Heart left ventricle (tissue), 16 donors: Measurements from ENCODE around the gene CNOT1. TPM values are rescaled to one million over a fixed set of nuclear protein-coding genes. Genes with fewer than 3 reads are reported as not detected.

ENCODE experiments used
- ATAC-seq, 4 donors: fragments of 200-7000 bp; cut with Tn5 transposase; one replicate each; pipeline ENCODE4 v1.9.1; 2020 to 2022; ENCODE audit warnings: moderate library complexity in 4 of 4, mild to moderate bottlenecking in 3 of 4, moderate number of reproducible peaks in 1 of 4
- DNase-seq, 5 donors: peaks; one replicate each; pipeline ENCODE4 v3.0.0-alpha.2; 2020
- H3K27ac ChIP-seq, 12 donors: fragments of 200-600 bp; sonication (generic) in 4 of 12; one replicate each; pipeline versions ENCODE4 v1.5.0 to v1.8.0; 2016 to 2022; ENCODE audit warnings: mild to moderate bottlenecking in 2 of 12
- H3K27me3 ChIP-seq, 9 donors: fragments of 200-600 bp; sonication (generic) in 2 of 9; one replicate each; pipeline versions ENCODE4 v1.5.1 to v1.8.0; 2016 to 2022; ENCODE audit warnings: mild to moderate bottlenecking in 3 of 9
- H3K36me3 ChIP-seq, 9 donors: fragments of 200-600 bp; sonication (generic) in 2 of 9; one replicate each; pipeline versions ENCODE4 v1.5.0 to v1.8.0; 2018 to 2022; ENCODE audit warnings: mild to moderate bottlenecking in 2 of 9
- H3K4me1 ChIP-seq, 12 donors: fragments of 200-600 bp; sonication (generic) in 4 of 12; one replicate each; pipeline versions ENCODE4 v1.5.0 to v1.8.0; 2016 to 2022; ENCODE audit warnings: mild to moderate bottlenecking in 3 of 12
- H3K4me3 ChIP-seq, 12 donors: fragments of 200-600 bp; sonication (generic) in 4 of 12; one replicate each; pipeline versions ENCODE4 v1.5.0 to v1.8.0; 2017 to 2022; ENCODE audit warnings: mild to moderate bottlenecking in 9 of 12, moderate library complexity in 4 of 12
- H3K9me3 ChIP-seq, 12 donors: fragments of 200-600 bp; sonication (generic) in 4 of 12; one replicate each; pipeline versions ENCODE4 v1.5.0 to v1.8.0; 2016 to 2022; ENCODE audit warnings: mild to moderate bottlenecking in 1 of 12
- CTCF ChIP-seq, 12 donors: fragments of 200-600 bp; sonication (generic) in 4 of 12; IDR thresholded peaks; one replicate each; pipeline versions ENCODE4 v1.5.0 to v1.8.0; 2018 to 2022; ENCODE audit warnings: antibody characterized with exemption in 12 of 12, mild to moderate bottlenecking in 5 of 12
- POLR2A ChIP-seq, 2 donors: fragments of 450-650 bp; IDR thresholded peaks; one replicate each; pipeline ENCODE4 v1.6.1; 2017; ENCODE audit warnings: antibody characterized with exemption in 2 of 2, mild to moderate bottlenecking in 2 of 2, moderate library complexity in 2 of 2
- WGBS, 4 donors: extraction: QIAGEN DNeasy Blood & Tissue Kit in 2 of 4; methylation state at CpG; one replicate each; pipeline versions ENCODE4 v1.1.5 to v1.1.7; 2013 to 2018; 5-methylcytosine and 5-hydroxymethylcytosine counted together
- intact Hi-C, 10 donors: fragments of 100-400 bp; cut with DNase I; formaldehyde crosslinking; loops; one replicate each; pipeline versions ENCODE4 v1.11.1 to v1.14.2; 2022
- long read RNA-seq, 3 donors: library from polyadenylated mRNA; unstranded; transcript quantifications; one replicate each; pipeline ENCODE4 v2.0.0, GENCODE V29; 2020 to 2021
- polyA plus RNA-seq, 2 donors: library from polyadenylated mRNA; stranded (reverse); fragments of 200-250 nt; gene quantifications; one replicate each; pipeline ENCODE4 v1.2.3, GENCODE V29; 2013
- total RNA-seq, 9 donors: library from RNA; depleted of rRNA in 2 of 9; stranded (reverse); fragments of >200 nt in 2 of 9; fragmentation: NEBNext Ultra II Directional in 3 of 9; extraction: Animal tissue kit (Norgen Biotek cat#: 25700) in 3 of 9; gene quantifications; one replicate each; pipeline versions ENCODE4 v1.1.0 to v1.2.4, GENCODE V29; 2016 to 2023
- donor health status: ischemic (EF 13 %, LVEDD 7.1; RV severe dilation, severe dysfunction).
- donor health status: healthy with polysubstance abuse.
- donor health status: DM: no; HTN: yes; CAD: no.
- donor health status: DM: no; HTN: no; CAD: no.
- donor health status: ischemic (EF 25% LVEDD 6.9; RV normal size, moderate dysfunction).
- donor health status: ischemic (EF 25% LVEDD 5.7; RV mildly dilated, moderate dysfunction).
- donor health status: healthy.
- donor health status: DM: yes; HTN: yes; CAD: no.
- donor health status: ischemic (EF 35%, LVEDD 5.7; RV mildly dilated, moderate dysfunction).
- donor health status: nonischemic (EF 11% LVEDD 7.7; RV severe dilation, severe dysfunction).
- donor health status: DM: yes; HTN: yes; CAD: no.
- donor health status: PGD.
- donor health status: ischemic (EF 29% LVEDD 5.4; RV normal size, mild dysfunction).
- donor health status: nonischemic (EF 23%, LVEDD 6.1; RV moderate dilation, normal function).

Gene CNOT1
- total RNA-seq = 100 to 1,000 TPM in 2 of 9 donors, 10 to 100 TPM in 7; 66.6 to 110 (median 82.5) TPM
- 10 to 100 TPM; 21.2 to 81.1 TPM for polyA plus RNA-seq
- long read RNA-seq, donor 1, full-length matches to known transcripts = 4 of 11 reads
- long read RNA-seq, donor 1, partial matches to known transcripts = 6 of 11 reads
- long read RNA-seq, donor 1, other reads (novel, unspliced or antisense) = 1 of 11 reads
- long read RNA-seq, donor 2, full-length matches to known transcripts = 2 of 23 reads
- long read RNA-seq, donor 2, partial matches to known transcripts = 14 of 23 reads
- long read RNA-seq, donor 2, other reads (novel, unspliced or antisense) = 7 of 23 reads
- long read RNA-seq, donor 3, full-length matches to known transcripts = 5 of 18 reads
- long read RNA-seq, donor 3, partial matches to known transcripts = 9 of 18 reads
- long read RNA-seq, donor 3, other reads (novel, unspliced or antisense) = 4 of 18 reads

GRCh38 chr16:58629733-58630640, at the start of gene CNOT1:
CNOT1 (minus strand) TSS chr16:58629826; CDS start chr16:58599337, 30,489 bp downstream.
- peak; percentile 93 to 96 (median 96) for ATAC-seq
- H3K4me1 ChIP-seq = peaks cover 0 to 35% (median 23%) of the 10 kb centered on the region in 12 donors
- TF ChIP-seq CTCF (IDR thresholded peaks at IDR 0.05) (no peak), POLR2A (IDR thresholded peaks at IDR 0.05) (peak in 1 of 2 donors; percentile 81)
- no peaks in the 10 kb centered on the region for H3K9me3 ChIP-seq
- H3K27me3 ChIP-seq = no peaks in the 10 kb centered on the region
- peak within 1 kb of the TSS; percentile 95 to 100 (median 98) for H3K27ac ChIP-seq
- 0 to 1% (median 0%) methylated on average over 48 to 61 of the region's 61 CpGs for WGBS, 4 donors
- peak within 1 kb of the TSS; percentile 66 to 99 (median 88) for H3K4me3 ChIP-seq
- DNase-seq = peak; percentile 98 to 99 (median 98)
- H3K36me3 ChIP-seq = peaks cover 0 to 8% (median 3%) of the 10 kb centered on the region in 9 donors
- intact Hi-C loops = loop anchor here in 8 of 10 donors (2.0 to 10.0 kb wide), 6 partner anchors 55 to 295 kb away; partner anchors contain the start of genes SETD6 (in 5 of the 8) and SLC38A7 (in 1 of the 8)

GRCh38 chr16:58678716-58679115, 49.1 kb upstream of the CNOT1 start:
- ATAC-seq = peak; percentile 70 to 80 (median 77)
- peak in 4 of 5 donors; percentile 43 to 72 (median 58) for DNase-seq
- Histone ChIP-seq H3K4me3 (no peak overlapping the region), H3K27ac (no peak overlapping the region), H3K9me3 (no peaks in the 10 kb centered on the region), H3K36me3 (peaks cover 0 to 74% (median 60%) of the 10 kb centered on the region in 9 donors), H3K4me1 (peaks cover 0 to 22% (median 9%) of the 10 kb centered on the region in 12 donors), H3K27me3 (no peaks in the 10 kb centered on the region)
- peak in 11 of 12 donors; percentile 13 to 62 (median 51) for TF ChIP-seq CTCF (IDR thresholded peaks at IDR 0.05)
- TF ChIP-seq POLR2A (IDR thresholded peaks at IDR 0.05) = no peak
- 53 to 63% (median 57%) methylated on average over 2 to 3 of the region's 3 CpGs for WGBS, 4 donors
- intact Hi-C loops = loop anchor here in 9 of 10 donors (1.0 to 5.0 kb wide), 4 partner anchors 74 to 79 kb away; no protein-coding TSS in a partner anchor

- Histone ChIP-seq H3K9me3 (no peaks in the 10 kb centered on the region), H3K4me3 (no peak overlapping the region), H3K36me3 (peaks cover 0 to 77% (median 63%) of the 10 kb centered on the region in 9 donors), H3K4me1 (peaks cover 0 to 18% (median 6%) of the 10 kb centered on the region in 12 donors), H3K27me3 (no peaks in the 10 kb centered on the region), H3K27ac (no peak overlapping the region)
- ATAC-seq (peak in 2 of 4 donors; percentile 1 to 3), DNase-seq (peak in 1 of 5 donors; percentile 12)
- WGBS, 4 donors = 98 to 100% (median 100%) methylated on average over 4 of the region's 4 CpGs
- intact Hi-C loops = loop anchor here in 8 of 10 donors (1.0 to 5.0 kb wide), 4 partner anchors 74 to 79 kb away; no protein-coding TSS in a partner anchor
- TF ChIP-seq POLR2A (IDR thresholded peaks at IDR 0.05) (no peak), CTCF (IDR thresholded peaks at IDR 0.05) (no peak)
Observed at GRCh38 chr16:58678269-58678668, 48.6 kb upstream of the CNOT1 start.
